Smooth muscle cell (in vitro differentiated cells): ENCODE data around the gene NGLY1. TPM values are rescaled to one million over a fixed set of nuclear protein-coding genes. Genes with fewer than 3 reads are reported as not detected.

Experiments
- DNase-seq: peaks from one replicate; lab custom pipeline; 2025; ENCODE audit not compliant: unreplicated experiment; lab: John Stamatoyannopoulos, UW
- H2AFZ ChIP-seq: fragments of 200-600 bp; sonication (generic); 2 replicates; pipeline ENCODE4 v1.6.0; 2016; ENCODE audit warnings: antibody characterized with exemption, low read depth, mild to moderate bottlenecking
- H3F3A ChIP-seq: fragments of 200-600 bp; sonication (generic); 2 replicates; pipeline ENCODE4 v1.6.0; 2017; ENCODE audit warnings: antibody characterized with exemption, low read depth
- H3K27ac ChIP-seq: fragments of 200-600 bp; sonication (generic); 2 replicates; pipeline ENCODE4 v1.5.1; 2016; ENCODE audit warnings: low read depth, mild to moderate bottlenecking
- H3K27me3 ChIP-seq: fragments of 200-600 bp; sonication (generic); 2 replicates; pipeline ENCODE4 v1.6.1; 2016; ENCODE audit warnings: low read depth, mild to moderate bottlenecking
- H3K36me3 ChIP-seq: fragments of 200-600 bp; sonication (generic); 2 replicates; pipeline ENCODE4 v1.5.1; 2016; ENCODE audit warnings: low read depth
- H3K4me1 ChIP-seq: fragments of 200-600 bp; sonication (generic); 2 replicates; pipeline ENCODE4 v1.5.1; 2016; ENCODE audit warnings: low read depth
- H3K4me2 ChIP-seq: fragments of 200-600 bp; sonication (generic); 2 replicates; pipeline ENCODE4 v1.6.0; 2016; ENCODE audit warnings: mild to moderate bottlenecking
- H3K4me3 ChIP-seq: fragments of 200-600 bp; sonication (generic); 2 replicates; pipeline ENCODE4 v1.5.1; 2016; ENCODE audit warnings: mild to moderate bottlenecking
- H3K79me2 ChIP-seq: fragments of 200-600 bp; sonication (generic); 2 replicates; pipeline ENCODE4 v1.6.0; 2016; ENCODE audit warnings: low read depth, mild to moderate bottlenecking
- H3K9ac ChIP-seq: fragments of 200-600 bp; sonication (generic); 2 replicates; pipeline ENCODE4 v1.6.0; 2016; ENCODE audit warnings: low read depth
- H3K9me3 ChIP-seq: fragments of 200-600 bp; sonication (generic); replicated peaks from 2 replicates; pipeline ENCODE4 v1.5.1; 2016; ENCODE audit warnings: low read depth
- H4K20me1 ChIP-seq: fragments of 200-600 bp; sonication (generic); 2 replicates; pipeline ENCODE4 v1.6.0; 2016; ENCODE audit warnings: low read depth
- CTCF ChIP-seq: fragments of 200-600 bp; sonication (generic); IDR thresholded peaks from 2 replicates; pipeline ENCODE4 v1.5.1; 2017; ENCODE audit warnings: borderline replicate concordance, mild to moderate bottlenecking, antibody characterized with exemption; ENCODE audit not compliant: insufficient read depth, poor library complexity, severe bottlenecking
- WGBS: methylation state at CpG from one replicate; pipeline ENCODE4 v1.1.7; 2016; ENCODE audit warnings: low lambda C conversion rate; 5-methylcytosine and 5-hydroxymethylcytosine counted together
- polyA plus RNA-seq: library from polyadenylated mRNA; unstranded; fragments of >200 nt; fragmentation: Nextera tagmentation; extraction: Ambion mirVana; gene quantifications from 2 replicates; pipeline ENCODE4 v1.2.1, GENCODE V29; 2016
- total RNA-seq: library from RNA; depleted of rRNA; stranded (reverse); fragments of >200 nt; gene quantifications from 2 replicates; pipeline ENCODE4 v1.2.3, GENCODE V29; 2014

The NGLY1 gene
- total and polyA plus RNA-seq, 2 experiments from 2014 or later = 29.0 to 35.8 TPM

- no peak for DNase-seq
- Histone ChIP-seq H2AFZ (no peak overlapping the region), H3K4me1 (no peaks in the 10 kb centered on the region), H3K79me2 (peaks cover 17% of the 10 kb centered on the region), H3K27ac (no peak overlapping the region), H3K4me2 (no peak overlapping the region), H3K9me3 (peaks cover 12% of the 10 kb centered on the region), H4K20me1 (peaks cover 13% of the 10 kb centered on the region), H3F3A (no peaks in the 10 kb centered on the region), H3K9ac (no peak overlapping the region), H3K27me3 (no peaks in the 10 kb centered on the region), H3K36me3 (peaks cover 39% of the 10 kb centered on the region), H3K4me3 (no peak overlapping the region)
- WGBS = 99% methylated on average over 2 of the region's 2 CpGs
- no peak for TF ChIP-seq CTCF
These were observed 7.3 kb downstream of the NGLY1 start for GRCh38 chr3:25775936-25776335.

GRCh38 chr3:25768851-25769250 lies 14.4 kb downstream of the NGLY1 start:
- no peaks in the 10 kb centered on the region for H4K20me1 ChIP-seq
- H2AFZ ChIP-seq = no peak overlapping the region
- H3K4me2 ChIP-seq = no peak overlapping the region
- WGBS = 95% methylated on average over 6 of the region's 6 CpGs
- no peaks in the 10 kb centered on the region for H3F3A ChIP-seq
- peaks cover 16% of the 10 kb centered on the region for H3K36me3 ChIP-seq
- no peaks in the 10 kb centered on the region for H3K4me1 ChIP-seq
- H3K27ac ChIP-seq = no peak overlapping the region
- H3K9me3 ChIP-seq = peaks cover 12% of the 10 kb centered on the region
- H3K79me2 ChIP-seq = no peaks in the 10 kb centered on the region
- TF ChIP-seq CTCF = no peak
- no peak for DNase-seq
- no peak overlapping the region for H3K4me3 ChIP-seq
- H3K9ac ChIP-seq = no peak overlapping the region
- no peaks in the 10 kb centered on the region for H3K27me3 ChIP-seq

GRCh38 chr3:25751725-25752124 lies 31.5 kb downstream of the NGLY1 start:
- Histone ChIP-seq H3K27ac (no peak overlapping the region), H3K9me3 (no peaks in the 10 kb centered on the region), H3K36me3 (peaks cover 19% of the 10 kb centered on the region), H3K4me2 (no peak overlapping the region), H2AFZ (no peak overlapping the region), H3K27me3 (no peaks in the 10 kb centered on the region), H4K20me1 (no peaks in the 10 kb centered on the region), H3K9ac (no peak overlapping the region), H3F3A (no peaks in the 10 kb centered on the region), H3K79me2 (no peaks in the 10 kb centered on the region), H3K4me1 (peaks cover 11% of the 10 kb centered on the region), H3K4me3 (no peak overlapping the region)
- no peak for DNase-seq
- WGBS = 29% methylated on average over 1 of the region's 1 CpG
- no peak for TF ChIP-seq CTCF

- no peak for DNase-seq
- Histone ChIP-seq H3K27ac (no peak overlapping the region), H3K4me2 (no peak overlapping the region), H3K4me3 (no peak overlapping the region), H3K27me3 (no peaks in the 10 kb centered on the region), H4K20me1 (no peaks in the 10 kb centered on the region), H3K9ac (no peak overlapping the region), H3K79me2 (no peaks in the 10 kb centered on the region), H3K4me1 (peaks cover 11% of the 10 kb centered on the region), H3K36me3 (peaks cover 13% of the 10 kb centered on the region), H3F3A (no peaks in the 10 kb centered on the region), H2AFZ (no peak overlapping the region), H3K9me3 (no peaks in the 10 kb centered on the region)
- WGBS = 100% methylated on average over 3 of the region's 3 CpGs
- TF ChIP-seq CTCF = no peak
These were observed 32.2 kb downstream of the NGLY1 start for GRCh38 chr3:25751048-25751447.
